ENCODE data around the gene RNF135. TPM values are rescaled to one million over a fixed set of nuclear protein-coding genes. Genes with fewer than 3 reads are reported as not detected.

Gene RNF135
- total RNA-seq, 1 donor from 2014 or later: 4.2 TPM

GRCh38 chr17:30952638-30953393 is 18.0 kb upstream of the RNF135 start:
- Histone ChIP-seq H3K4me2 (no peak overlapping the region), H3K9ac (no peak overlapping the region), H3K36me3 (no peaks in the 10 kb centered on the region), H3K79me2 (ENCODE audit: low read depth) (no peaks in the 10 kb centered on the region), H3K27me3 (no peaks in the 10 kb centered on the region), H3K4me1 (peaks cover 11% of the 10 kb centered on the region), H3K9me3 (ENCODE audit: low read depth) (no peaks in the 10 kb centered on the region), H3F3A (ENCODE audit: low read depth) (no peaks in the 10 kb centered on the region), H4K20me1 (ENCODE audit: low read depth) (no peaks in the 10 kb centered on the region), H3K27ac (no peak overlapping the region), H2AFZ (replicated peaks) (no peak overlapping the region), H3K4me3 (no peak overlapping the region)
- Mint-ChIP-seq H3K9me3 (no peaks in the 10 kb centered on the region), H3K36me3 (no peaks in the 10 kb centered on the region), H3K4me3 (no peak overlapping the region), H3K4me1 (peaks cover 14% of the 10 kb centered on the region), H3K27me3 (ENCODE audit: insufficient read depth, low read depth) (peaks cover 4% of the 10 kb centered on the region), H3K27ac (peak overlapping the region; percentile 29)
- TF ChIP-seq CTCF (IDR thresholded peaks at IDR 0.05) (no peak), EZH2 (IDR thresholded peaks at IDR 0.05) (no peak), EZH2phosphoT487 (IDR thresholded peaks at IDR 0.05) (no peak)
- DNase-seq (ENCODE audit: low spot score): no peak

DNA sequence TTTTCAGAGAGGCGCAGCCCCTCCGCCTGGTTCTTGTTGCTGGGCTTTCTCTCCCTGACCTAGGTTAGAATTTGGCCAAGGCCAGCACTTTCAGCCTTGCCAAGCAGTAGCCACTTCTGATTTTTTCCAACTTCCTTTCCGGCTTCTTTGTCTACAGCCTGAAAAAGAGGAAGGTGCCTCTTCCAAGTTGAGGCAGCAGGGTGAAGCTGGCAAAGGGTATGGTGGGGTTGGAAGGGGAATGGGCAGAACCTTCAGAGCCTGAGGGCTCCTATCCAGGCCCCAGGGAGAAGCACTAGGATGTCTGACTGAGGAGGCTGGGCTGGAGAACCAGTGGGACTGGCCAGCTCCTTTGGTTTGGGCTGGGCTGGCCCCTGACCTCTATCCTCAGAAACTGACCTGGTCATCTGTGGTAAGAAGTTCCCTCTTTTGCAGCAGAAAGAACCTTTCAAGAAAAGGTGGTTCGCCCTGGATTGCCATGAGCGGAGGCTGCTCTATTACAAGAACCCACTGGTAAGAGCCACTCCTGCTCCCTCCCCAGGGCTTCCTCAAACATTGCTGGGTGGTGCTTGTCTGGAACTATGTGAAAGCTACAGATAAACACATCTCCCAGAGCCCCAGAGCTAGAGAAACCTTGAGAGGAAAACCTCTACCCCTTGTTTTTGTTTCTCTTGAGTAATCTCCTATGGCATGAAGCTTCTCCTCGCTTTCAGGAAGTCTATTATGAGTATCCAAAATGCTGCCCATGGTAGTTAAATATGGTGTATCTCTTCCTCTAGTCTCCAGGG is 16.6 kb upstream of the RNF135 start:
- H3K9me3 ChIP-seq (ENCODE audit: low read depth): no peaks in the 10 kb centered on the region
- Mint-ChIP-seq H3K9me3 (no peaks in the 10 kb centered on the region), H3K4me3 (no peak overlapping the region), H3K27ac (no peak overlapping the region), H3K36me3 (no peaks in the 10 kb centered on the region), H3K27me3 (ENCODE audit: insufficient read depth, low read depth) (peaks cover 3% of the 10 kb centered on the region), H3K4me1 (peaks cover 14% of the 10 kb centered on the region)
- no peak overlapping the region for H3K4me2 ChIP-seq
- no peaks in the 10 kb centered on the region for H3K27me3 ChIP-seq
- no peaks in the 10 kb centered on the region for H3K79me2 ChIP-seq (ENCODE audit: low read depth)
- peaks cover 11% of the 10 kb centered on the region for H3K4me1 ChIP-seq
- DNase-seq (ENCODE audit: low spot score): no peak
- H3K4me3 ChIP-seq: no peak overlapping the region
- no peak overlapping the region for H3K27ac ChIP-seq
- no peak overlapping the region for H3K9ac ChIP-seq
- no peak overlapping the region for H2AFZ ChIP-seq (replicated peaks)
- no peaks in the 10 kb centered on the region for H3F3A ChIP-seq (ENCODE audit: low read depth)
- TF ChIP-seq EZH2 (IDR thresholded peaks at IDR 0.05) (no peak), EZH2phosphoT487 (IDR thresholded peaks at IDR 0.05) (no peak), CTCF (IDR thresholded peaks at IDR 0.05) (no peak)
- H3K36me3 ChIP-seq: no peaks in the 10 kb centered on the region
- no peaks in the 10 kb centered on the region for H4K20me1 ChIP-seq (ENCODE audit: low read depth)

GRCh38 chr17:30956764-30957374 is 14.0 kb upstream of the RNF135 start:
- no peak overlapping the region for H3K4me3 ChIP-seq
- H3F3A ChIP-seq (ENCODE audit: low read depth): no peaks in the 10 kb centered on the region
- peak overlapping the region; percentile 78 for H2AFZ ChIP-seq (replicated peaks)
- no peaks in the 10 kb centered on the region for H3K9me3 ChIP-seq (ENCODE audit: low read depth)
- H3K79me2 ChIP-seq (ENCODE audit: low read depth): no peaks in the 10 kb centered on the region
- no peaks in the 10 kb centered on the region for H4K20me1 ChIP-seq (ENCODE audit: low read depth)
- Mint-ChIP-seq H3K27ac (peak overlapping the region; percentile 94), H3K9me3 (no peaks in the 10 kb centered on the region), H3K27me3 (ENCODE audit: insufficient read depth, low read depth) (no peaks in the 10 kb centered on the region), H3K4me1 (peaks cover 22% of the 10 kb centered on the region), H3K36me3 (no peaks in the 10 kb centered on the region), H3K4me3 (no peak overlapping the region)
- H3K9ac ChIP-seq: no peak overlapping the region
- TF ChIP-seq EZH2phosphoT487 (IDR thresholded peaks at IDR 0.05) (no peak), EZH2 (IDR thresholded peaks at IDR 0.05) (no peak), CTCF (IDR thresholded peaks at IDR 0.05) (no peak)
- H3K4me1 ChIP-seq: peaks cover 11% of the 10 kb centered on the region
- DNase-seq (ENCODE audit: low spot score): peak; percentile 13
- peak overlapping the region; percentile 7 for H3K4me2 ChIP-seq
- no peaks in the 10 kb centered on the region for H3K36me3 ChIP-seq
- H3K27ac ChIP-seq: no peak overlapping the region
- no peaks in the 10 kb centered on the region for H3K27me3 ChIP-seq

Data from neural progenitor cell (in vitro differentiated cells).